ENCODE measurements around the gene TJP2. TPM values are rescaled to one million over a fixed set of nuclear protein-coding genes. Genes with fewer than 3 reads are reported as not detected.

Gene TJP2
- total RNA-seq, 1 donor from 2014 or later = 35.5 TPM

GRCh38 chr9:69204849-69205248 is 30.8 kb downstream of the TJP2 start:
- no peak overlapping the region for H3K4me3 ChIP-seq
- H3K27me3 Mint-ChIP-seq (ENCODE audit: insufficient read depth, low read depth) = peaks cover 5% of the 10 kb centered on the region
- H3K36me3 ChIP-seq = no peaks in the 10 kb centered on the region
- peaks cover 37% of the 10 kb centered on the region for H3K4me1 ChIP-seq
- H3K27ac Mint-ChIP-seq = peak overlapping the region; percentile 72
- no peaks in the 10 kb centered on the region for H3K9me3 Mint-ChIP-seq
- DNase-seq (ENCODE audit: low spot score) = peak; percentile 8
- peaks cover 36% of the 10 kb centered on the region for H3K79me2 ChIP-seq (ENCODE audit: low read depth)
- no peaks in the 10 kb centered on the region for H3K36me3 Mint-ChIP-seq
- peak overlapping the region; percentile 28 for H3K4me2 ChIP-seq
- no peak overlapping the region for H3K27ac ChIP-seq
- H3K9ac ChIP-seq = no peak overlapping the region
- H3K4me1 Mint-ChIP-seq = peaks cover 31% of the 10 kb centered on the region
- no peak overlapping the region for H3K4me3 Mint-ChIP-seq
- no peaks in the 10 kb centered on the region for H3K9me3 ChIP-seq (ENCODE audit: low read depth)
- H2AFZ ChIP-seq (replicated peaks) = no peak overlapping the region
- no peak for TF ChIP-seq CTCF (IDR thresholded peaks at IDR 0.05)
- TF ChIP-seq EZH2phosphoT487 (IDR thresholded peaks at IDR 0.05) = no peak
- TF ChIP-seq EZH2 (IDR thresholded peaks at IDR 0.05) = no peak
- peaks cover 19% of the 10 kb centered on the region for H3F3A ChIP-seq (ENCODE audit: low read depth)
- H4K20me1 ChIP-seq (ENCODE audit: low read depth) = no peaks in the 10 kb centered on the region
- H3K27me3 ChIP-seq = no peaks in the 10 kb centered on the region

GRCh38 chr9:69206047-69206446 is 32.0 kb downstream of the TJP2 start:
- no peak for DNase-seq (ENCODE audit: low spot score)
- H3F3A ChIP-seq (ENCODE audit: low read depth) = peaks cover 19% of the 10 kb centered on the region
- no peaks in the 10 kb centered on the region for H3K27me3 ChIP-seq
- H3K9me3 ChIP-seq (ENCODE audit: low read depth) = no peaks in the 10 kb centered on the region
- no peaks in the 10 kb centered on the region for H4K20me1 ChIP-seq (ENCODE audit: low read depth)
- no peak overlapping the region for H2AFZ ChIP-seq (replicated peaks)
- H3K36me3 ChIP-seq = no peaks in the 10 kb centered on the region
- H3K4me2 ChIP-seq = peak overlapping the region; percentile 0
- Mint-ChIP-seq H3K27me3 (ENCODE audit: insufficient read depth, low read depth) (peaks cover 2% of the 10 kb centered on the region), H3K9me3 (no peaks in the 10 kb centered on the region), H3K4me3 (no peak overlapping the region), H3K27ac (peak overlapping the region; percentile 70), H3K36me3 (no peaks in the 10 kb centered on the region), H3K4me1 (peaks cover 31% of the 10 kb centered on the region)
- H3K4me3 ChIP-seq = no peak overlapping the region
- peaks cover 32% of the 10 kb centered on the region for H3K79me2 ChIP-seq (ENCODE audit: low read depth)
- H3K4me1 ChIP-seq = peaks cover 35% of the 10 kb centered on the region
- H3K9ac ChIP-seq = no peak overlapping the region
- no peak overlapping the region for H3K27ac ChIP-seq
- TF ChIP-seq EZH2 (IDR thresholded peaks at IDR 0.05) (no peak), CTCF (IDR thresholded peaks at IDR 0.05) (no peak), EZH2phosphoT487 (IDR thresholded peaks at IDR 0.05) (no peak)

- Histone ChIP-seq H3K4me3 (no peak overlapping the region), H3K27ac (no peak overlapping the region), H3K36me3 (no peaks in the 10 kb centered on the region), H3K9ac (no peak overlapping the region), H3K27me3 (no peaks in the 10 kb centered on the region), H2AFZ (replicated peaks) (no peak overlapping the region), H3K79me2 (ENCODE audit: low read depth) (peaks cover 24% of the 10 kb centered on the region), H3K4me2 (no peak overlapping the region), H4K20me1 (ENCODE audit: low read depth) (no peaks in the 10 kb centered on the region), H3K4me1 (peaks cover 23% of the 10 kb centered on the region), H3K9me3 (ENCODE audit: low read depth) (no peaks in the 10 kb centered on the region), H3F3A (ENCODE audit: low read depth) (peaks cover 19% of the 10 kb centered on the region)
- Mint-ChIP-seq H3K9me3 (no peaks in the 10 kb centered on the region), H3K36me3 (no peaks in the 10 kb centered on the region), H3K27me3 (ENCODE audit: insufficient read depth, low read depth) (peaks cover 2% of the 10 kb centered on the region), H3K4me3 (no peak overlapping the region), H3K27ac (no peak overlapping the region), H3K4me1 (peaks cover 31% of the 10 kb centered on the region)
- DNase-seq (ENCODE audit: low spot score) = no peak
- no peak for TF ChIP-seq EZH2 (IDR thresholded peaks at IDR 0.05)
Observed at GRCh38 chr9:69207503-69207902, 33.4 kb downstream of the TJP2 start.

- H3K4me3 Mint-ChIP-seq = no peak overlapping the region
Observed at GRCh38 chr9:69211424-69212036, 37.5 kb downstream of the TJP2 start.

More at GRCh38 chr9:69211424-69212036, 37.5 kb downstream of the TJP2 start:
- no peak overlapping the region for H3K4me2 ChIP-seq
- Mint-ChIP-seq H3K27me3 (ENCODE audit: insufficient read depth, low read depth) (no peaks in the 10 kb centered on the region), H3K4me1 (peaks cover 6% of the 10 kb centered on the region), H3K27ac (no peak overlapping the region), H3K36me3 (no peaks in the 10 kb centered on the region), H3K9me3 (no peaks in the 10 kb centered on the region)
- H3F3A ChIP-seq (ENCODE audit: low read depth) = no peaks in the 10 kb centered on the region
- no peak for DNase-seq (ENCODE audit: low spot score)
- H3K79me2 ChIP-seq (ENCODE audit: low read depth) = peaks cover 10% of the 10 kb centered on the region
- H3K9ac ChIP-seq = no peak overlapping the region
- no peaks in the 10 kb centered on the region for H4K20me1 ChIP-seq (ENCODE audit: low read depth)
- H3K27me3 ChIP-seq = no peaks in the 10 kb centered on the region
- no peak overlapping the region for H3K27ac ChIP-seq
- no peaks in the 10 kb centered on the region for H3K36me3 ChIP-seq
- H3K4me1 ChIP-seq = no peaks in the 10 kb centered on the region
- no peaks in the 10 kb centered on the region for H3K9me3 ChIP-seq (ENCODE audit: low read depth)
- TF ChIP-seq EZH2 (IDR thresholded peaks at IDR 0.05) (no peak), CTCF (IDR thresholded peaks at IDR 0.05) (no peak), EZH2phosphoT487 (IDR thresholded peaks at IDR 0.05) (no peak)
- no peak overlapping the region for H2AFZ ChIP-seq (replicated peaks)
- H3K4me3 ChIP-seq = no peak overlapping the region

All from neural progenitor cell (in vitro differentiated cells).